HG03575 (cell line): ENCODE measurements around the gene UBAC1.
"Not testable (repeated sequence)": the region's sequence is repeated elsewhere in the genome, so short reads cannot be mapped to it uniquely, and the experiment has no call there.

Experiments
- ATAC-seq: cut with Tn5 transposase; IDR thresholded peaks from one replicate; pipeline ENCODE4 v1.9.1; 2021; ENCODE audit not compliant: unreplicated experiment, insufficient number of reproducible peaks, low FRiP score; ENCODE audit errors: extremely low read depth

UBAC1 gene

DNA sequence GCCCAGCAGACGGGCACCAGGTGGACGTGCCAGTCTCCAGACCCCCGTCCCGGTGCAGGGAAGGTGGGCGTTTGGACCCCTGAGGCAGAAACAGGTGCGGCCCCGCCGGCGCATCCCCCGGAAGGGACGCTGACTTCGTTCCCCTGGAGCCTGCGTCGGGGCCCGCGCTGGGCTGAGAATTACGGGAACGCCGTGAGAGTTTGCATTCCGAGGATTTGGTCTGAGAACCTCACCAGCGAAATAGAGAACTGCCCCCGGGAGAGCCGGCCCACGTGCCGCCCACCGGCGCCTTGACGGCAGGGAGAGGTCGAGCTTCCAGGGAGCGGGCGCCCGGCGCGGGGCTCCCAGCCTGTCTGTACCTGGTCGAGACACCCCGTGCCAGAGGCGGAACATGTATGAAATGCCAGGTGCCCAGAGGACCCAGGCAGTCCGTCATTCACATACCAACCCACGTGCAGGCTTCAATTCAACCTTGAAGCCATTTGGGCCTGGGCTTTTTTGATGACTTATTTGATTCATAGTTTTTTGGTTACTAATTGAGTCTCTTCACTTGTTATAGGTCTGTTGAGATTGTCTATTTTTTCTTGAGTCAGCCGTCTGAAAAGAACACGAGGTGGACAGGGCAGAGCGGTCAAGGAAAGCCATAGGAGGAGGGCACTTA, 53.0 kb downstream of the UBAC1 start:
- no peak for ATAC-seq

DNA sequence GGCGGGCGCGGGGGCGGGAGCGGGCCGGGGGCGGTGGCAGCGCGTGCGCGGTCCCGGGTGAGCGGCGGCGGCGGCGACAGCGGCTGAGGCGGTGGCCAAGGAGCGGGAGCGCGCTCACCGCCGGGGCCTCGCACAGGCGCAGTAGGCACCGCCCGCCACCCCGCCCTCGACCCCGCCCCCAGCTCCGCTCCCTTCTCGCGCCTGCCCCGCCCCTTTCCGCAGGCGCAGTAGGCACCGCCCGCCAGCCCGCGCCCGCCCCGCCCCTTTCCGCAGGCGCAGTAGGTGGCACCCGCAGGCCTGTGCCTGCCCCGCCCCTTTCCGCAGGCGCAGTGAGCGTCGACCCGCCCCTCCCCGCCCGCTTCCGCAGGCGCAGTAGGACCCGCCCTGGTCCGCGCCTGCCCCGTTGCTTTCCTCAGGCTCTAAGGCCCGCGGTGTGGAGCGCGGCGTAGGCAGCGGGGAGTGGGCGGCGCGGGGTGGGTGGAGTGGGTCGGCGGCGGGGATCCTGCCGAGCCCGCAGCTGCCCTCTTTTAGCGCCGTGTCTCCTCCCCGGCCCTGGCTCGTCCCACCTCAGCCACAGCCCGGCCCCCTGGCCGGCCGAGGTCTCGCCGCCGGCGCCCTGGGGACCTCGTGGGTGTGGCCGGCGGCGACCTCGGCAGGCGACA, 53.6 kb downstream of the UBAC1 start, which contains the start of gene CAMSAP1:
Gene CAMSAP1, minus strand, starts transcription at position 116 of the 662 bp plus-strand sequence. CDS start 387 bp downstream, outside the sequence.
- ATAC-seq = no peak

GRCh38 chr9:135907006-135907430, 54.2 kb downstream of the UBAC1 start:
- ATAC-seq = no peak

DNA sequence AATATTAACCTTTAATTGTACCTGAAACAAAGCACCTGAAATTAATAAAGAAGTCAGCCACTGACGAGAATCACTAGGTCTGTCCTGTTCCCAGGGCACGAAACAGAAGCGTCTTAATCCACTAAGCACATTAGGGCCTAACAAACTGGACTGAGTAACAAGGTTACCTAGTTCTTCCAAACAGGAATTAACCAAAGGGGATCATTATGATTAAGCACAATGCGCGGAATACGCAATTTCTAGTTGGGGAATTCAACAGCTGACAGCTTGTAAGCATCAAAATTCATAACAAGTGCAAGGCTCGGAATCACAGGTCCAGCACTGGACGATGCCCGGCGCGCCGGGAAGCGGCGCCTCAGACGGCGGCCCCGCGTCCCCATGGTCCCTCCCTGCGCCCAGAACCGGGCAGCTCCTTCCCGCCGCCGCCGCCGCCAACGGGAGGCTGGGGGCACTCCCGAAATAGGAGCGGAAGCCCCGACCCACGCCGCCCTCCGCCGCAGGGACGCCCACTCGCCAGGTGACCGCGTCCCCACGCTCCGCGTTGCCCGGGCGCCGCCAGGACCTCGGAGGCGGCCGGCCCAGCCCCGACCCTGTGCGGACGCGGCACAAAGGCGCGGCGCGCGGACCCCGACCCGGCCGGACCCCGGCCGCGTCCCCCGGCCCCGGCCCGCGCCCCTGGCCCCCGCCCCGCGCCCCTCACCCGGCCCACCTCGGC, 54.7 kb downstream of the UBAC1 start:
- ATAC-seq = no peak

DNA sequence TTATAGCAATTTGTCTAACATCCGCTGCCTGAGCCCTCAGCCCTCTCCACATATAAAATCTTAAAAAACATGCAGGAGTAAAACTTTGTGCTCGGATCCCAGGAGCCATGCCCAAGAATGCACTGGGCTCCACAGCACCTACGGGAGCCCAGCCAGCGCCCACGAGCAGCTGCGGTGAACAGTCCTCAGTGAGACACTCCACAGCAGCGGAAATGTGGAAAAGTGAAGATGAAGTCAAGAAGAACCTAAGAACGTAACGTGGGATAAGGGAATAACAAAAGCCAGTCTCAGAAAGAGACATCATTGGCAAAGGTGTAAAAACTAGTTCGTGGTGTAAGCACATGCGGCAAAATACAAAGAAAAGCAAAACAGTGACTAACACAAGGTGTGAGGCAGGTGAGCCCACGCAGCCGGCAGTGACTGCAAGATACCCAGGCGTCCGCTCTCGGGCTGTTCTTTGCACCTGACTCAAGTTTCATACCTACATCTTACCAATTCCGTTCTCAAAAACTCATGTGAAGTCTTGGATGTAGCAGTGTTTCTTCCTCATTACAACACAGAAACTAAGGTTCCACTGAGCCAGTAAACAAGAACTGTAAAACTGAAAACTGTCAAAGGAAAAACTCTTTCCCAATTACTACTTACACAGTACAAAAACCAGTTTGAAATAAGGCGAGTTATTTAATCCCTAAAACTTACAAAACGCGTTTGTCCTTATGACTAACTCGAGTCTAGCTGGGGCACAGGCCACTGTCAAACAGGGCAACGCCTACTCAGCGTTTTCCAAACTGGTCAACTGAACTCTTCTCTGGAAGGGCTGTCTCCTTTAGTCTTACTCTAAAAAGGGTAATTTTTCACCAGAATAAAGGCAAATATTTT, 55.6 kb downstream of the UBAC1 start:
- ATAC-seq = no peak

- no peak for ATAC-seq
Observed at GRCh38 chr9:135903786-135904520, 57.2 kb downstream of the UBAC1 start.

DNA sequence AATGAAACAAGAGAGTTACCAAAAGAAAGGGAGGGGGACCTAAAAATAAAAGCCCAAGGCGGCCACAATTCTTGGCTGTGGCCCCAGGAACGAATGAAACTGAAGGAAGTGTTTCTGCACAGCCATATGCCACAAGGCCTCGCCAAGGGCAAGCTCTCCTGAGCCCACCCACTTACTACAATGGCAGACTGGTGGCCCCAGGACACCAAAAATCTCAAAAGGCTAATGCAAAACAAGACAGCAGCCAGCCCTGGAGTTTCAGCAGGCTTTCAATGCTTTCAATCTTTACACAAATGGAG, 57.9 kb downstream of the UBAC1 start:
- ATAC-seq = no peak

DNA sequence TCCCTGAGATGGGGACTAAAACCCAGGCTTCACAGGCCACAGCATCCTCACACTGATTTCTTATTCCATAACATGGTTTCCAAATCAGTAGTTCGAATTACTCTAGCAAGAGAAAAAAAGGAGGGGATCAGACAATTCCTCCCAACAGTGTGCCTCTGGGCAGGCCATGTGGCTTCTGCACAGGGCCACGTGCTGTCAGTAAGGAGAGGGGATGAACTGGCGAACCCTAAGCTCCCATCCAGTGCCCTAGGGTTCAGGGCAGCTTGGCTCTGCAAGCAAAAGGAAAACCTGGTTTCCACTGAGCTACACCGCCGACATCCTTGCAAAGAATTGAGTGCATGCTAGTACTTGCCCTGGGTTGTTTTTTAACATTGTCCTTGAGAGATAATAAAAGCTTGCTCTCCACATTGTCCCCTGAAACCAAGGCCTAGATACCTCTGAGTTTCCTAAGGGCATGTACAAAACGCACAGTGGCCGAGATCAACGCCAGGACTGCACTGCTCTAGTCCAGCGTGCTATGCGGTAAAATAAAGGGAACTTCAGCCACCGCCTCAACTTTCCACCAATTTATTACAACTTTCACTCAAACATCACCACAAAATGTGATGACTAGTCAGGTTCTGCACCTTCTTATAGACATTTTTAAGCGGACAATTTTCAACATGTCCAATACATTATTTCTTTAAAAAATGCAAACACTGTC, 58.4 kb downstream of the UBAC1 start:
- ATAC-seq = no peak

DNA sequence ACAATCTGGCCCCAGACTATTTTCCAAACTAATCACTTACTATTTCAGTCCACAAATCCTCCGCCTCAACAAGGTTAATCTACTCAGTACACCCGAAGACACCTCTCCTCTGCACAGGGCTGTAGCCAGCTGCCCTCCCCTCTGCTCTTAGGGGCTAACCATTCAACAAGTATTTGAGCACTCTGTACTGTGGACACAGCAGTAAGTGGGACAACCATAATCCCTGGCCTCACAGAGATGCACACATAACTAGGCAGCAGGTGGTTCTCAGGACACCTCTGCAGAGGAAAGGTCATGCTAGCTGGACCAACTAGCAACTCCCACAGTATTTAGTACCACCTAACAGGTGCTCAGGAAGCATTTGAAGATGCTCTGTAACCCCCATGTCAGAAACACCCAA, 59.3 kb downstream of the UBAC1 start:
- no peak for ATAC-seq

DNA sequence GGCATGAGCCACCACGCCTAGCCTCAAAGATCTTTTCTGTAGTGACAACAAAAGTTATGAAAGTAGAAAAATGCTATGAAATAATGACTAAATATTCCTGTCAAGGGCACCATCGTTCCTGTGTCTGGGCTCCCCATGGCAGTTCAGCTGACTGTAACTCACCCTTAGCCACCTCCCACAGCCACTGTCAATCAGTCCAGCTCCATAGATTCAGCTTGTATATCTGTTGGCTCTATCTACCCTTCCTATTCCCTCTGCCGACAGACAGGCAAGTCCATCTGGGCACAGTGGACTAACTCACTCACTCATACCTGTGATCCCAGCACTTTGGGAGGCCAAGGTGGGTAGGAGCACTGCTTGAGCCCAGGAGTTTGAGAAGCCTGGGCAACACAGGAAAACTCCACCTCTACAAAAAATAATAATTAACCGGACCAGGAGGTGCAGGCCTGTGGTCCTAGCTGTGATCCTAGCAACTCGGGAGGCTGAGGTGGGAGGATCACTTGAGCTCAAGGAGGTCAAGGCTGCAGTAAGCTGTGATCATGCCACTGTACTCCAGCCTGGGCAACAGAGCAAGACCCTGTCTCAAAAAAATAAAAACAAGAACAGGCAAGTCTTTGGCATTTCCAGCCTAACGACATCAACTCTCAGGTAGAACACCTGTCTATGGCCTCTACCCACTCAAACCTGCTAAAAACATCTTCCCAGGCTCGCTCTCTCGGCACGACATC, 60.0 kb downstream of the UBAC1 start:
- ATAC-seq = no peak

DNA sequence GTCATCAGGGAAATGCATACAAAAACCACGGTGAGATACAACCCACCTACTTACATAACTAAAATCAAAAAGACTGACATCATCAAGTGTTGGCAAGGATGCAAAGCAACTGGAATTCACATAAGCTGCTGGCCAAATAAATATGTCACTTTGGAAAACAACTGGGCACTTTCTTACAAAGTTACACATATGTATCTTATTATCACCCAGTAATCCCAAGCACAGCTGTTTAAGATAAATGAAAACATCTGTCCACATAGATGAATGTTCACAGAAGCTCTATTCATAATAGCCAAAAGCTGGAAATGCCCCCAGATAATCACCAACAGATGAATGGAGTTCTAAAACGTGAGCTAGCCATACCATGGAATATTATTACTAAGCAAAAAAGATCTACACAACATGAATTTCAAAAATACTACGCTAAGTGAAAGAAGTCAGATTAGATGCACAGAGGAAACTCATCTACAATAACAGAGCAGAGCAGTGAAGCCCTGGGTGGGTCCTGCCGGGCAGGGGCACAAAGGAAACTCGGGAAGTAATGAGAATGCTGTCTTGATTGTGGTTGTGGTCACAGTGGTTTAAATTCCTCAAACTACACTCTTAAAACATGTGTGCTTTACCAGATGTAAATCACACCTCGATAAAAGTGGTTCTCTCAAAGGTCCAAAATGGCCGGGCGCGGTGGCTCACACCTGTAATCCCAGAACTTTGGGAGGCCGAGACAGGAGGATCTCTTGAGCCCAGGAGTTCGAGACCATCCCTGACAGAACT, 62.4 kb downstream of the UBAC1 start:
- no peak for ATAC-seq

DNA sequence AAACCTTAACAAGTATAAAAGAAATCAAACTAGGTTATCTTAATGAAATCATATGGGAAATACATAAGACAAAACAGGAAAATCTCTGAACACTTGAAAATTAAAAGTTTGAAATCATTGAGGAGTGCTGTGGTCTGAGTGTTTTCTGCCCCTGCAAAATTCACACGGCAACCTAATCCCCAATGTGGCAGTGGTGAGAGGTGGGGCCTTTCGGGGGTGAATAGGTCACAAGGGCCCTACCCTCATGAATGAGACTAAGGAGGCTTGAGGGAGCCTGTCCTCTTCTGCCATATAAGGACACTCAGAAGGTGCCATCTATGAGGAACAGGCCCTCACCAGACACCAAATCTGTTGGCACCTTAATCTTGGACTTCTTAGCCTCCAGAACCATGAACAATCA, 64.5 kb downstream of the UBAC1 start:
- no peak for ATAC-seq

DNA sequence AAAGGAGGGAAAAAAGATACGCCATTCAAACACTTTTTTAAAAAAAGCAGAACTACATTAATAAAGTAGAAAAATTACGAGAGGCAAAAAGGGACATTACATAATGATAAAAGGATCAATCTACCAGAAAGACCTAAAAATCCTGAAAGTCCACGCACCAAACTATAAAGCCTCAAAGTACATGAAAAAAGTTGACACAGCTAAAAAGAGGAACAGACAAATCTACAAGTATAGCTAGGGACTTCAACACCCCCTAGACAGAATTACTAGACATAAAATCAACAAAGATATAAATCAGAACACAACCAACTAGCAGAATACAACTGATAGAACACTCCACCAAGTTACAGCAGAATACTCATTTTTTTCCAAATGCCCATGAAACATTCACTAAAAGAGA, 65.0 kb downstream of the UBAC1 start:
- no peak for ATAC-seq

DNA sequence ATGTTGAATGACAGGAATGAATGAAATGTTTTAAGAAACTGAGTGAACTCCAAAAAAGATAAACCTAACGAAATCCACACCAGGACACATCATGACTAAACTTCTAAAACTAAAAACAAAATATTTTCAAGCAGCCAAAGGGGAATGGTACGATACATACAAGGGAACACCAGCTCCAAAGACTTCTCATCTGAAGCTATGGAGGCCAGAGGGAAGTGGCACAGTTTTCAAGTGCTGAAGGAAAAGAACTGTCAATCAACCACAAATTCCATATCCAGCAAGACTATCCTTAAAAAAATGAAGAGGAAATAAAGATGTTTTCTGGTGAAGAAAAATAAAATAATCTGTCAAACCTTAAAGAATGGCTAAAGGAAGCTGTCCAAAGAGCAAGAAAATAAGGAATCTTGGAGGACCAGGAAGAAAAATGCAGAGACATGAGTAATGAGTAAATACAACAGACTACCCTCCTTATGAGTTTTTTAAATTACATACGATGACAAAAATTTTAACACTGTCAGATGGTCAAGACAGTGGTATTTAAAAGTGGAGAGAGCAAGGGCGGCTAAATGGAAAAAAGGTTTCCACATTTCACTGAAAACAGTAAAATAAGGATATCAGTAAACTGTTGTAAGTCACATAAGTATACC, 65.8 kb downstream of the UBAC1 start:
- no peak for ATAC-seq

DNA sequence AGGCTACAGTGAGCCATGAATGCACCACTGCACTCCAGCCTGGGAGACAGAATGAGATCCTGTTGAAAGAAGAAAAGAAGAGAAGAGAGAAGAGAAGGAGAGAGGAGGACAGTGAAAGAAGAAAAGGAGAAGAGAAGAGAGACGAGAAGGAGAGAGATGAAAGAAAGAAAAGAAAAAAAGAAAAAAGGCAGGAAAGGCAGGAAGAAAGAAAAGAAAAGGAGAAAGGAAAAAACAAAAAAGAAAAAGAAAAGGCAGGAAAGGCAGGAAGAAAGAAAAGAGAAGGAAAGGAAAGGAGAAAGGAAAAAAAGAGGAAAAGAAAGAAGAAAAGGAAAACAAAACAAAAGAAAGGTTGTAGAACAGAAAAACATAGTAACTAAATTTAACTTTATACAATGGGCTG, 68.1 kb downstream of the UBAC1 start:
- ATAC-seq = no peak

DNA sequence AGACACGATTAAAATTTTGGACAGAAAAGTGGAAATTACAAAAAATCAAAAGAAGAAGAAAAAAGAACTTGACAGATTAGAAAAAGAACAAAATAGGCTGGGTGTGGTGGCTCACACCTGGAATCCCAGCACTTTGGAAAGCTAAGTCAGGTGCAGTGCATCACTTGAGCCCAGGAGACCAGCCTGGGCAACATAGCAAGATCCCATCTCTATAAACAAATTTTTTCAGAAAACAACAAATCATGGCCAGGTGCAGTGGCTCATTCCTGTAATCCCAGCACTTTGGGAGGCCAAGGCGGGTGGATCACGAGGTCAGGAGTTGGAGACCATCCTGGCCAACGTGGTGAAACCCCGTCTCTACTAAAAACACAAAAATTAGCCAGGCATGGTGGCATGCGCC, 68.8 kb downstream of the UBAC1 start:
- not testable (repeated sequence) for ATAC-seq
